HG02973 (cell line): ENCODE data around the gene YTHDF1.

Experiments
- ATAC-seq: cut with Tn5 transposase; IDR thresholded peaks from one replicate; pipeline ENCODE4 v1.9.1; 2021; ENCODE audit warnings: moderate library complexity; ENCODE audit not compliant: unreplicated experiment

The YTHDF1 gene

GRCh38 chr20:63186528-63187316 is 29.2 kb downstream of the YTHDF1 start:
- no peak for ATAC-seq

GRCh38 chr20:63186084-63186483 is 29.8 kb downstream of the YTHDF1 start:
- ATAC-seq: no peak

DNA sequence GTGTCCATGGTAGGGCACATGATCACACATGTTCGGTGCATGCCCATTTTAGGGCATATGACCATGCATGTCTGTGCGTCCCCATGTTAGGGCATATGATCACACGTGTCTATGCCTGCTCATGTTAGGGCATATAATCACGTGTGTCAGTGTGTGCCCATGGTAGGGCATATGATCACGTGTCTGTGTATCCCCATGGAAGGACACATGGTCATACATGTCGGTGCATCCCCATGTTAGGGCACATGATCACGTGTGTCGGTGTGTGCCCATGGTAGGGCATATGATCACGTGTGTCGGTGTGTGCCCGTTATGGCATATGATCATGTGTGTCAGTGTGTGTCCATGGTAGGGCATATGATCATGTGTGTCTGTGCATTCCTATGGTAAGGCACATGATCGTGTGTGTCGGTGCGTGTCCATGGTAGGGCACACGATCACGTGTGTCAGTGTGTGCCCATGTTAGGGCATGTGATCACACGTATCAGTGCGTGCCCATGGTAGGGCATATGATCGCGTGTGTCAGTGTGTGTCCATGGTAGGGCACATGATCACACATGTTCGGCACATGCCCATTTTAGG is 30.6 kb downstream of the YTHDF1 start:
- ATAC-seq: no peak

DNA sequence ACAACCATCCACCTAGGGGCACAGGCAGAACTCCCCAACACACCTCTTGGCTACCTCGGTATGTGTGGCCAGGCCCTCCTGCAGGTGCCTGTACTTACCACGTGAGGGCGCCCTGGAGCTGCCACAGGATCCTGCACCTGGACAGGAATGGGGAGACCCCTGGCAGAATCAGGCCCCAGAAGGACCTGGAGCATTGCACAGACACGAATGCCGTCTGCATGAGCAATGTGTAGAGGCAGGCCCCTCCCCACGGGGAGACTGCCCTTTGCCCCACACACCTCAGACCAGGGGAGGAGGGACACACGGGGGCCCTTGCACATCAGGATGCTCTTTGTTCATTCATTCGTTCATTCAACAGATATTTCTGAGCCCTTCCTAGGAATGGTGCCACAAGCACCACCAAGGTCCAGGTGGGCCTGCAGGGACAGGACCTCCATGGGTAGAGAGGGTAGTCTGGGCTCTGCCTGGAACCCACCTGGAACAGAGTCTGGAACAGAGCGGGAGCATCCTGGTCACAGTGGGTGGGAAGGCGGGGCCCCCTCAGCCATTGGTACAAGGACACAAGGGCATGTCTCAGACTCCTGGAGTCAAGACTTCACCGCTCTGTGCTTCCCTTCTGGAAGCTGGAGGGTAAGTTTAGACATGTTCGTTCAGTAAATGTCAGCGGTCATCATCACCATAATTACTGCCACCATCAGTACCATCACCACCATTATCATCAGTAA is 32.3 kb downstream of the YTHDF1 start:
- ATAC-seq: no peak

GRCh38 chr20:63182946-63183415 is 33.0 kb downstream of the YTHDF1 start:
- no peak for ATAC-seq

GRCh38 chr20:63182425-63182824 is 33.5 kb downstream of the YTHDF1 start:
- ATAC-seq: no peak

- ATAC-seq: no peak
Measured at GRCh38 chr20:63181226-63181625, 34.7 kb downstream of the YTHDF1 start.

DNA sequence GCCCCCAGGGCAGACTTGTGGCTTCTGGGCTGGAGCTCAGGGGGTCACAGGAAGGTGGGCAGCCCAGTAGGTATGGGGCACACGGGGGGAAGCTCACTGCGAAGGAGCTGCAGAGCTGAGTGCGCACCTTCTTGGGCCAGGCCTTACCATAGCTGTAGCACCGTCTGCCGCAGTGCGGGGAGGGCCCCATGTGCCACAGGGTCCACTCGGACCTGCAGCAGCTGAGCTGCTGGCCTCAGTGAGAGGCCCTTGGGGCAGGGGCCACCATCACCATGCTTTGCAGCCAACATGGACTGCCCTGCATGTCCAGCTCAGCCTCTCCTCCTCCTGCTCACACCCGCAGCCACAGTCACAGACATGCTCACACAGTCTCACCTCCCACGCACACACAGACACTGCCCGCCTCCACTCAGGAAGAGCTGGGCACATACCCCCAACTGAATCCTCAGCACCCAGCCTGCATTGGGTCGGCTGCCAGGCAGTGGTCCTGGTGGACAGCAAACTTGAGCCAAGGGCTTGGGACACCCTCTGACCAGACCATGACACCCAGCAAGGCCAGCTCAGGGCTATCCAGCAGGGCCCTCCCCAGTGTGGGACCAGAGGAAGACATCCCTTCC is 35.3 kb downstream of the YTHDF1 start:
- no peak for ATAC-seq

DNA sequence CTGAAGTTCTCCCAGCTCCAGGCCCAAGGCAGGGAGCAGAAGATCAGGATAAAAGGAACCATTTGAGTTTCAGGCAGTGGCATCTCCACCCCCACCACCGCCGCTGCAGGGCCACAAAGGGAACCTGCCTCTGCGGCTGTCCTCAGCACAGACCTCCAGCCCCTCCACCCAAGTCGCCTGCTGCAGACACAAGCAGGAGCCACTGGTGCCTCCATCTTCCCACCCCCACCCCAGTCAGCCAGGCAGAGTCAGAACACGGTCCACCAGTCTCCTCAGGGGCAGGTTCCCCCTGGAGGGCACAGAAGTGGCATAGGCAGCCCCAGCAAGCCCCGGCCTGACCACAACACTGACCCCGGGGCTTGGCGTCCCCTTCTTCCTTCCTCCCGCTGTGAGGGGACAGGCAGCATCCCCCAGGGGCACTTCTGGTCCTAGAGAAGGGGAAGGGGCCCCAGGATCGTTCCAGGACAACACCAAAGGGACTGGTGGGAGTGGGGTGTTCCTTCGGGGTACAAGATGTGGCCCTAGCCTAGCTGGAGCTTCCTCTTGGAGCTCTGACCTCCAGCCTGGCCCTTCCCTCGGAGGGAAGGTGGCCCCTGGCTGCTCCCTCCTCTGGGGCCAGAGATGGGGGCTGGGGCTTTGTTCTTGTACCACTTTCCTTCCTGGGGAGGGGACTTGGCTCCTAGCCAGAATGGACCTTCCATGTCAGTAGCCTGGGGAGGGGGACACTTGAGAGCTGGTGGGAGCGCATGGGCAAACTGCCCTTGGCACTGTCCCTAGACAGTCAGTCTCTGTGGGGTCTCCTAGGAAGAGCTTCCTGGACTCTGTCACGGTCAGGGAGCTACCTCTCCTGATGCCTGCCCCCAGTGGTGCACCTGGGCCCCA is 36.0 kb downstream of the YTHDF1 start:
- no peak for ATAC-seq

- ATAC-seq: no peak
Measured at GRCh38 chr20:63178889-63179686, 36.8 kb downstream of the YTHDF1 start.

DNA sequence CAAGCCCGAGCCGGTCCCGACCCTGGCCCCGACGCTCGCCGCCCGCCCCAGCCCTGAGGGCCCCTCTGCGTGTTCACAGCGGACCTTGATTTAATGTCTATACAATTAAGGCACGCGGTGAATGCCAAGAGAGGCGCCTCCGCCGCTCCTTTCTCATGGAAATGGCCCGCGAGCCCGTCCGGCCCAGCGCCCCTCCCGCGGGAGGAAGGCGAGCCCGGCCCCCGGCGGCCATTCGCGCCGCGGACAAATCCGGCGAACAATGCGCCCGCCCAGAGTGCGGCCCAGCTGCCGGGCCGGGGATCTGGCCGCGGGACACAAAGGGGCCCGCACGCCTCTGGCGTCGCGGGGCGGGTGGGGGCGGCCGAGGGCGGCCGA is 37.5 kb downstream of the YTHDF1 start:
- ATAC-seq: no peak

DNA sequence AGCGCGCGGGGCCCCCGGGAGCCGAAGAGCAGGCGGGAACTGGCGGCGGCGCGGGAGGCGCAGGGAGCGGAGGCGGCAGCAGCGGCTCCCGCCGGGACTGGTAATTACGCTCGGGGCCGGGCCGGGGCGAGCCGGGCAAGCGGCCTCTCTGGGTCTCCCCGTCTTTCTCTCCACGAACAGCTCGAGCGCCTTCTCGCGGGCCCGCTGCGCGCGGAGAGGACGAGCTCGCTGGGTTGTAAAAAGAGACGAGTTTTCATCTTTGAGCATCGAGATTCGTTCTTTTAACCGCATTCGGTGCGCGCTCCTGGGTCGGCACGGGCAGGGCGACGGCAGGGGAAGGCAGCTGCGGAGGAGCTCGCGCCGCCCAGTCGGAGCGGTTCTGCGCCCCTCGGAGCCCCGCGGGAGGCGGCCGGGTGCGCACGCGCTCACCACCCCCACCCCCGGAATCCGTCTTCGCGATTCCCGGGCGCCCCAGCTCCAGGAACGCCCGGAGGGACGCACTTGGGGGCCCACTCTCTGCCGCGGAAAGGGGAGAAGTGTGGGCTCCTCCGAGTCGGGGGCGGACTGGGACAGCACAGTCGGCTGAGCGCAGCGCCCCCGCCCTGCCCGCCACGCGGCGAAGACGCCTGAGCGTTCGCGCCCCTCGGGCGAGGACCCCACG is 38.0 kb downstream of the YTHDF1 start:
- no peak for ATAC-seq

DNA sequence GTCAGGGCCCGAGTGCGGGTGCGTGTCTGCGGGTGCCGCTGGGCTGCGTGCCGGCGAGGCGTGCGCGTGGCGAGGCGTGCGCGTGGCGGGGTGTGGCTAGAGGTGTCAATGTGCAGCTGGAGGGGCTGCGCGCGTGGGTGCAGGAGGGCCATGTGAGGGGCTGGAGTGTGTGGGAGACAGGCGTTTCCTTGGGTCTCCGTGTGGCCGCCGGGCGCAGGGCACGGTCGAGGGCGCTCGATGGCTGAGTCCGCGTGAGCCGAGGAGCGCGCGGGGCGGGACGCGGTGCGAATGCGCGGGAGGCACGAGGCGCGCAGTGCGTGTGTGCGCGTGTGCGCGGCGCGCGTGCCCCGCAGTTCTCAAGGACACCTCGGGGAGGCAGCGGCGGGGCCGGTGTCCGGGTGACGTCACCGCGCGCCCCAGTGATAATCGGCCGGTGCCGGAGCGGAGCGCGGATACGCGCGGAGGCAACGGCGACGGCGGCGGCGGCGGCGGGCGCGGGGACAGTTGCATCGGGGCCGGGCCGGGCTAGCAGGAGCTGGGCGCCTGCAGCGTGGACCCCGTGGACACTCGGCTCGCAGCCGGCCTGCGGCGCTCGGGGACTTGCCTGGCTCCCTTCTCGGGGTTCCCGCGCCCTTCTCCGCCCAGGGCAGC is 38.7 kb downstream of the YTHDF1 start:
- ATAC-seq: no peak

DNA sequence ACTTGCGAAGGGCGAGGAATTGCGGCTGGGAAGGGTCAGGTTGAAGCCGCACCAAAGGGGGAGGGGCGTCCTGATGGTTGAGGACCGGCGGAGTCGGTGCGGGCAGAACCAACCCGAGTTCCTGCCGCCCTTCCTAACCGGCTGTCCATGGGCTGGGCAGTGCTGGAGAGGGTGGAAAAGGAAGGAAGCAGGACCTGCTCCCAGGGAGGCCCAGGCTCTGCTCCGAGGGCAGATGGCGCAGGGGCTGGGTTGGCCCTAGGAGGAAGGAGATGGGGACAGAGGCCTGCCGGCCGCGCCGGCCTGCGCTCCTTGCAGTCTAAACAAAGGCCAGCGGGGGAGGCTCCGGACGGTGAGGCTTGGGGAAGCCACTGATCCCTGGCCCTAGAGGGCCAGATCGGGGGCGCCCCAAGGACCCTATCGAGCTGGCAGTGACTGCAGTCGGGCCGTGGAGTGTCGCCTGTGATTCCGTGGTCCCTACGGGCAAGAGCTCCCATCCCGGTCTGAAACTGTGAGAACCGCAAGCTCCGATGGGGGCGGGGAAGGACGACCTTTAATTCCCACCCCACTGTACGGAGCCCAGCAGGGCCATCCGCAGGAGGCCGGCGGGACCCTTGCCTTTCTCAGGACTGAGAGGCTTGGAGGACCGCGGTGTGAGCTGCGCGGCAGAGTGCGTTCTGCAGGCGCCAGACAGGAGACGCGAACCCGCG is 39.4 kb downstream of the YTHDF1 start:
- no peak for ATAC-seq

- no peak for ATAC-seq
Measured at GRCh38 chr20:63176034-63176426, 39.9 kb downstream of the YTHDF1 start.

DNA sequence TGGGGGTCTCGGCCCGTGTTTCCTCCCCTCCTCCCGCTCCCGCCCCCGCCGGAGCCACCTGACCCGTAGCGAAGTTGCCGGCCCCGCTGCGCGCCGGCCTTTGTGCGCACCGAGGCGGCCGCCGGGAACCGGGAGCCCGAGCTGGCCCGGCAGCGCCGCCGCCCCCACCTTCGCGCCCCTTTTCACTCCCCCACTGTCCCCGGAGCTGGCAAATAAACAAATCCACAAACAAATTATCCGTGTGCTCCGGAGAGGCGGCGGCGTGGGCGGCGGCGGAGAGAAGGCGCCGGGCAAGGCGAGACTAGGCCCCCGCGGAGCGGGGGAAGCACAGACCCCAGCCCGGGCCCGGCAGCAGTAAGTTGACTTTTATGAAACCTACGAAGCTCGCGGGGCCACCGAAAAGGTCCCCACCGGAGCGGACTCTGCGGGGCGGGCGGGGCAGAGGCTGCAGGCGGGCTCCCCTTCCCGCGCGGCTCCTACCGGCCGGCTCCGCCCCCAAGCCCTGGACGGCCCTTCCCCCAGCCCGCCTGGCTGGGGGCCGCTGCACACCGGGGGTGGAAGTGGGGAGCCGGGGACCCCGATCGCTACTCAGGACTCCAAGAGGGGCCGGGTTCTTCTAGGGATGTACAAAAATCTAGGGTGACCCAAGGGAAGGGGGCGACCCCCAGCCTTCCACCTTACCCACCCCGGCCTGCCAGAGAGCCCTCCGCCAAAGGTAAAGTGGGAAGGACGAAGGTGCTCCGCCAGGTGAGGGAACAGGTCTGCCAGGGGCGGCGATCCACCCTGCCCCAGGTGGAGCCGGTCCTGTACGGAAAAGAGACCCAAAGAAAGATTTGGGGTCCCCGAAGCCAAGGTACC is 40.7 kb downstream of the YTHDF1 start:
- no peak for ATAC-seq
